ENCODE data around the gene PRKG2.

PRKG2 gene

DNA sequence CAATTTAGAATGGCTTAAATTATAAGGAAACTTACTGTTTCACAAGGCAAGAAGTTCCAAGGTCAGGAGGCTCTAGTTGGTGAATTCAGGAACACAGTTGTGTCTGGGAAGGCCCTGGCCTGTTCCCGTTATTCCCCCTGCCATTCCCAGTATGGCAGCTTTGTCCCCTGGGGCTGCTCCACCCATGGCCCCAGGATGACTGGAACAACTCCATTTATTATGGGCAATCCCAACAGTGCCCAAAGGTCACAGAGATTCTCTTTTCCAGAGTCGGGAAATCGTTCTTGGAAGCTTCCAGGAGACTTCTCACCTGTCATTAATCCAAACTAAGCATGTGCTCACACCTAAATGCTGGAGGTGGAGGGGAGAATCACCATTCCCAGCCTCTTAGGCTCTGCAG lies 2.8 kb upstream of the PRKG2 start:
- DNase-seq, result no peak

DNA sequence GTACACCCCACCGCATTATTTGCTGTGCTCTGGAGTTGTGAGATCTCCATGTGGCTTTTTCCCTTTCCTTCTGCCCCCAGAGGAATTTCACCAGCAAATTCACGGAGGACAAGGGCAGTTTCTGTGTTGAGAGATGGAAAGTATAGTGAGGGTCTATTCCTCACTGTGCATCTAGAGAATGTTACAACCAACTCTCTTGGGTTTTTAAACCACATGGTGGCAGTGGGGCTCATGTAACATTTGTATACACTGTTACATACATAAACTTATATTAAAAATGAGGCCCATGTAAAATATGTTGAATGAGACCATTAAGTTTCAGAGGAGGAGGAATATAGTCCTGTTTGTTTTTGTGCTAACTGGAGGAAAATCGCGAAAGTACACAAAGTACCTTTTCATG lies 909 bp upstream of the PRKG2 start:
- DNase-seq, result no peak

DNA sequence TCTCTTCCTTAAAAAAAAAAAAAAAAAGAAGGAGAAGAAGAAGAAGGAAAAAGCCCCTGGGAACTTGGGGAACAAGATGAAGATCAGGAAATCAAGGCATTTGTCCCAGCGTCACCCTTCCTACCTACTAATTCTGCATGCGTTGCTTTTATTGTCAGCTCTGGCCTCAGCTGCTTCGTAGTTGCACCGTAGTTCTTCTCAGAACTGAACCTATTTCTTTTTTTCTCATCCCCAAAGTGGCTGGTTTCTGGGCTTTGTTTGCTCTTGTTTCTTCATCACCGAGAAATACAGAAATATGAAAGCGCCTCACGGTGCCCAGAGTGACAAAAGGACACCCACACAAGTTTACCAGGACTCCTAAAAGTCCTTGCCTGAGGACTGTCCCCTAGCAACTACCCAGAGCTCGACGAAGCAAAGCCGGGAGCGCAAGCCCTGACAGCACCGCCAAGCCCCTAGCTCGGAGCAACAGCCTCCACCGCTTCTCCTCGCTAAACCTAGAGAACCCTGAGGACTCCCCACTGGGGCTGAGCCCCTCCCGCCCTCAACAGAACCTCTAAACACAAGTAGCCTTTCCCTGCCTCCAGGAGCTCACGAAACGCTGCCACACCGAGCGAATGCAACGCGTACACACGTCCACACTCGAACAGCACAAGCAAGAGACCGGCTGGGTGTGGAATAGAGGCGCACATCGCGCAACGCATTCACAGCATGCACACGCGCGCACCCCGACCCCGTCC lies 710 bp downstream of the PRKG2 start:
- DNase-seq, result no peak

DNA sequence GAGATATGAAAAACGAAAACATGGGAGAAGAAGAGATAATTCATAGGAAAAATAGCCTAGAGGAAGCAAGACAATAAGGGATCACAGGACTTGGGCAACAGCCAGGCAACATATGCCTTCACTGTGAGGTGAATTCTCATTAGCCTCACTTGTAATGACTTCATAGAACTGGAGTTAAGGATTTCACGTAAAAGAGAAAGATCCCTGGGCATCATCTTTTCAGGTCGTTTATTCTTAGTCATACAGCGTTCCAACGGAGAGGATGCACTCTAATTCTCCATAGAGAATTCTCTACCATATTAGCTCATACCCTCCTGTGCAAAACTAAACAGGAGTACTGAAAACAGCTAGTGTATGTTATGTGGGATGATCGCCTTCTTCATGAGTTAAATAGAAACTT lies 1.4 kb downstream of the PRKG2 start:
- DNase-seq, result no peak

DNA sequence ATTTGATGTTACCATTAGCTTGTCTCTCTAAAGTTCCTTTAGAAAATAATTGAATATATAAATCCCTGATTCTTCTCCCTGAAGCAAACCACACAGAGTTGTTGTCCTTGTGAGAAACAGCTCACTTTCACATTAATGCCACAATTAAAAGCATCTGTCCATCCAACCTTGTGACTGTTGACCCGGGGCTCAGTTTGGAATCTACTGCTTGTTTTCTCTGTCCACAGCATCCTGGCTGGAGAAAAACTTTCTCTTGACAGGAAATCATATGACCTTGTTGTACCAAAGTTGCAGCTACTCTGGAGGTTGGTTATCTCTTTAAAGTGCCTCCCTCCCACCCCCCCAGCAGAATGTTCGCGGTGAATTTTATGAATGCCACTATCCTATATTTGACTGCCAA lies 3.1 kb downstream of the PRKG2 start:
- DNase-seq, result no peak

DNA sequence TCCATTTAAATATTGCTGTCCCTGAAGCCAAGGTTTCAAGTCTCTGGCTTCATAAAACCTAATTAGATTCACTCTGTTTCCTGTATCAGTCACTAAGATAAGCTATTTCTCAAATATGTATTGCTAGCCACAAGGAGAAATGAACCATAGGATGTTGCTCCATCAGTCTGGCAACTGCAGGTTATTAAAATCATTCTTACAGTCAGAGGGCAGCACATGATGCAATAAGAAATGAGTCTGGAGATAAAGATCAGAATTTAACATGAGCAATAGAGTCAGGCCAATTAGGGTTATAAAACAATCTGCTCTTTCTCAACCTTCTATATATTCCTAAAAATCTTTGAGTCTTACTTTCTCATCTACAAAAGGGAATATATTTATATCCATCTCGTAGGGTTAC lies 7.2 kb downstream of the PRKG2 start:
- DNase-seq, result no peak

DNA sequence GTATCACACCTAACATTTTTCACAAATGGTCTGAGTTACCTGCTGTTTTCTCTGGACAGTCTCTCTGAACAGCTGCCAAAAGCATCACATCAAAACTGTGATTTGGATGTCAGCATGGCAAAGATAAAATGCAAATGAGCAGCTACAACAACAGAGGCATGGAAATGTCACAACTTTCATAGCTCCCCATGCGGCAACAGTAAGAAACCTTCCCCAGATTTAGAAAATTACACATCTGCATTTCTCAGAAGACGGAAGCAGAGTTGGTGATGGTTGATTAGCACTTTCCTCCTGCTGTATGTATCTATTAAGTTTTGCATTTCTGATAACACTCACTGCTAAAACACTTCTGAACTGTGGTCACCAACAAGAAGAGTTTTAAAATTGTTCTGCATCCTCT lies 9.7 kb downstream of the PRKG2 start:
- DNase-seq, result no peak

DNA sequence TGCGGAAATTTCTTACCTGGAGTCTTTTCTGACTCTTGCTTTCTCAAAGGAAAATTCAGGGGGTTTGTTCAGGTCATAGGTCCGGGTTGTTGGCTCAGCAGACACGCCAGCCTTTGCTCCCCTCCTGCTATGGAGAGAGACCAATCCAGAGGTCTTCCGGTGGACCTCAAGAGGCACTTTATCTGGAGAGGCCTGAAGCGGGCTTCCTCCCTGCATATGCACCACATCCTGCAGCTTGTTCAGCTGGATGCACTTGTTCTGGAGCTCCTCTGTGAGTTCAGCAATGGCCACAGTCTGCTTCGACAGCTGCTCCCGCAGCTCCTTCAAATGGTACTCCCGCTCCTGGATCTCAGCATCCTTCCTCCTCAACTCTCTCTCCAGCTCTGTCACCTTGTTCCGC lies 10.5 kb downstream of the PRKG2 start:
- DNase-seq, result no peak

DNA sequence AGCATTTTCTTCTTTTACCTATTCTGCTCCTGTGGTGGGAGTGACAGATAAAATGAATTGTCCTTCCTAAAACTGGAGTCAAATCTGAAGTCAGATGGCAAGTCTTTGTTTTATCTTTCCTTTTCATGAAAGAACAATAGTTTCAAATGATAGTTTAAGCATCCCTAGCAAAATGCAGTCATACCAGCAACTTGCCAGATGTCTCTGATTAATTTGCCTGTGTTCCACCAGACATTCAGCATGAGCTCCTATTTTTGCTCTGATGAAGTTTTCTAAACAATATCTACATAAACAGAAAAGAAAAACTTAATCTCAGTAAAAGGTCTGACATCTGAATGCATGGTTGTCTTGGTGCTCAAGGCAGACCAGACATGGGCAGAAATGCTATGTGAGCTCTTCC lies 15.2 kb downstream of the PRKG2 start:
- DNase-seq, result no peak

DNA sequence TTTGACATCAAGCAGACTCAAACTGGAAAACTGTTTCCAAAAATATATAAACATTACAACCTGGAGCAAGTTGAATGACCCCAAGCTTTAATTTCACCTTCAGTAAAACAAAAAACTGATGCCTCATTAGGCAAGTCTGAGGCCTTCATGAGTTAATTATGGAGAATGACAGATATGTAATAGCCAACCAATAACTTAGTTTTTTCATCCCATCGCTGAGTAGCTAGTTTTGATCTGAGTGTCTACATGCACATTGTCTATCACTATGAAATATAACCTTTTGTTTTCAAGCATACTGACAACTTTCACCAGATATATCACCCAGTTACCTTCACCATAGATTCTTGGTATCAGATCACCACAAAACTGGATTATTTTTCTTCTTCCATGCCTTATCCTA lies 16.4 kb downstream of the PRKG2 start:
- DNase-seq, result no peak

DNA sequence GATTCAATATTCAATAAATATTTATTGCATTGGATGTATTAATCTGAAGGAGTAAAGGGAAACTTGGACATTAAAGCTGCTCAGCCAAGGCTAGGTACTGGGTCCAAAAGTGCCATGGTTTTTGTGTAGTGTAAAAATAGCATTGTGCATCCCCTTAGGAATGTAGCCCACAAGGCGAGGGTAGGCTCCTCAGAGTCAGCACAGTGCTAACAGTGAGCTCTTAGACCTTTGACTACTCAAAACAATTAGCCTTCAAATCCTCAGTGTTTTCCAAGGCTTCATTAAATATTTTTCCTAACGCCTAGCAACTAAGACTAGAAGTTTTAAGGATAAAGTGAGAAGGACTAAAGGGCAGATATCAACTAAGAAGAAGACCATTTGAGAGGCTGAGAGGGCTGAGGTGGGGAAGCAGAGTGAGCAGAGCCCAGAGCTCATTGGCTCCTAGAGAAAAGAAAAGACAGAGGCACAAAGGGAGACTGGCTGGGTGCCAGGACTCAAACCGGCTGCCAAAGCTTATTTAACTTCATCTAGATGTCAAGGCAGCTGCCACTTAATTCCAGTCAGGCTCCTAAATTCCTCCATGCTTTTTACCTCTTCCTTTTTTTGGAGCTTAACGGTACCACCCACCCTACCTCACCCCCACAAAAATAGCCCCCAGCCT lies 17.0 kb downstream of the PRKG2 start:
- no peak for DNase-seq

DNA sequence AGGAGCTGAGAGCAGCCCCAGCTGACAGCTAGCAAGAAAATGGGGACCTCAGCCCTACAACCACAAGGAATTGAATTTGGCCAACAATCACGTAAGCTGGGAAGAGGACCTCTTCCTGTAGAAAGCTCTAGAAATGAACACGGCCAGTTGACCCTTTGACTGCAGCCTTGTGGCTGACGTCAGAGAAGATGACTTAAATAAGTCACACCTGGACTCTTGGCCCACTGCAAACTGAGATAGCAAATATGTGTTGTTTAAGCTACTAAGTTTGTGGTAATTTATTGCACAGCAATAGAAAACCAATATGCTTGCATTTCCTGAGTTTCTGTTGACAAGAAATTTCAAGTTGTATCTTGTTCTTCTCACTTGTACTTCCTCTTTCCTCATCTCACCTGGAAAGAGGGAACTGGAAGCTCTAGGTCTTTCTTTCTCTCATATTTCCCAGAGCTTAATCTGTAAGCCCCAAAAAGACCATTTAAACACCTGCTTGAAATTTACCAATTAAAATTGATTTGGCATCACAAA lies 18.8 kb downstream of the PRKG2 start:
- no peak for DNase-seq

DNA sequence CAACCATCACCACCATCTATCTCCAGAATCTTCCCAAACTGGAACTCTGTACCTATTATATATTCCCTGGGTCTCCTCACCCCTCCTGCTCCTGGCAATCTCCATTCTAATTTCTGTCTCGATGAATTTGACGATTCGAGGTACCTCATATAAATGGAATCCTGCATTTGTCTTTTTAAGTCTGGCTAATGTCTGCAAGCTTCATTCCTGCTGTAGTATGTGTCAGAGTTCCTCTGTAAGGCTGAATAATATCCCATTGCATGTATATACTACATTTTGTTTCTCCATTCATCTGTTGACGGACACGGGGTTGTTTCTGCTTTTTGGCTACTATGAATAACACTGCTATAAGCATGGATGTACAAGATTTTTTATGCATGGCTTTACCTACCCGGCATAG lies 19.5 kb downstream of the PRKG2 start:
- DNase-seq, result no peak

DNA sequence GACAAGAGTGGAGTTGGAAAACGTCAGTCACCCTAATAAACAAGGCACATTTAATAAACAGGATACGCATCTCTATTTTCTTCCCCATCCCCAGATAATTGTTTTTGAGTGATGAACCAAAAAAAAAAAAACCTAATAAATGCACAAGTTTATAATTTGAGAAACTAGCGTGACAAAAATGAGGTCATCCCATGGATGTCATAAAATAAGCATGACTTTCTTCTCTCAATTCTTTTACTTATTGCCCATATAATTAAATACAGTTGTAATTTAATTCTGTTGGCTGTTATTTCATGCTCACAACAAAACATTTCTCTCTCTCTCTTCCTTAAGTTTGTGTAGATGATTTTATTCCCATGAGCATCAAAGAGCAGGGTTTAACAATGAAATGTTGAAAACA lies 20.7 kb downstream of the PRKG2 start:
- DNase-seq, result no peak

DNA sequence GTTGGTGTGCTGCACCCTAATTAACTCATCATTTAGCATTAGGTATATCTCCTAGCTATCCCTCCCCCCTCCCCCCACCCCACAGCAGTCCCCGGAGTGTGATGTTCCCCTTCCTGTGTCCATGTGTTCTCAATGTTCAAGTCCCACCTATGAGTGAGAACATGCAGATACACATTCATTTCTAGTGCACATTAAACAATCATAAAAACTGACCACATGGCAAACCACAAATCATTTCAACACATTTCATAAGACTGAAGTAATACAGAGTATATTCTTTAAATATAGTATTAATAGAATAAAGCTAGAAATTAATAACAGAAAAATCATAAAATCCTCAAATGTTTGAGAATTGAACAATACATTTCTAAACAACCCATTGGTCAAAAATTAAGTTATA lies 34.1 kb downstream of the PRKG2 start:
- no peak for DNase-seq

DNA sequence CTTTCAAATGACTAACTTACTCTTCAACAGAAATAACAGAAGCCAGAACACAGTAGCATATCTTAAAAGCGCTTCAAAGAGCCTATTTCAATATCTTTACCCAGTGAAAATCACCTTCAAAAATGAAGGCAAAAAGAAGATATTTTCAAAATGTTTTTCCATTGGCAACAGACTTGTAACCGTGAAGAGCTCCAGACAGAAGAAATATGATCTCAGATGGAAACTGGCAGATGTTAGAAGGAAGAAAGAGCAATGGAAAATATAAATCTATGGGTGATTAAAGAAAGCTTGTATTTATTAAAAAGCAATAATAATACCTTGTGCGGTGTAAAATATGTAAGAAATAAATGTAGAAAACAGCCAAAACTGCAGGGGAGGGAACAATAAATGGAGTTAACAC lies 35.7 kb downstream of the PRKG2 start:
- DNase-seq, result no peak

DNA sequence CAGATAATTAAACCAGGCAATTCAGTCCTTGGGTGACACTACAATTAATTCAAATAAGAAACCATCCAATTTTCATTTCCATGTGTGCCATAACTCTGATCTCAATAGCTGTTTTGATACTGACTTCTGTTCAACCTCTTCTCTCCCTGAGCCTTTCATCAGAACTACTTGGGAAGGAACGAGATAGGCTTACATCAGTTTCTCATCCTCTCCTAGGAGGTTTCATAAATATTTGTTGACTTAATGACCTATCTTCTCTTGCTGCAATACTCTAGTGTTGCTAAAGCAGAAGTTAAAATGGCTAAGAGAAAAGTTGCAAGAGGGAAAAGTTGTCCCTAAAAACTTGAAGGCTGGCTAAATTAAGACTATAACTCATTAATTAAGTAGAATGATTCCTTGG lies 41.8 kb downstream of the PRKG2 start:
- DNase-seq, result no peak

DNA sequence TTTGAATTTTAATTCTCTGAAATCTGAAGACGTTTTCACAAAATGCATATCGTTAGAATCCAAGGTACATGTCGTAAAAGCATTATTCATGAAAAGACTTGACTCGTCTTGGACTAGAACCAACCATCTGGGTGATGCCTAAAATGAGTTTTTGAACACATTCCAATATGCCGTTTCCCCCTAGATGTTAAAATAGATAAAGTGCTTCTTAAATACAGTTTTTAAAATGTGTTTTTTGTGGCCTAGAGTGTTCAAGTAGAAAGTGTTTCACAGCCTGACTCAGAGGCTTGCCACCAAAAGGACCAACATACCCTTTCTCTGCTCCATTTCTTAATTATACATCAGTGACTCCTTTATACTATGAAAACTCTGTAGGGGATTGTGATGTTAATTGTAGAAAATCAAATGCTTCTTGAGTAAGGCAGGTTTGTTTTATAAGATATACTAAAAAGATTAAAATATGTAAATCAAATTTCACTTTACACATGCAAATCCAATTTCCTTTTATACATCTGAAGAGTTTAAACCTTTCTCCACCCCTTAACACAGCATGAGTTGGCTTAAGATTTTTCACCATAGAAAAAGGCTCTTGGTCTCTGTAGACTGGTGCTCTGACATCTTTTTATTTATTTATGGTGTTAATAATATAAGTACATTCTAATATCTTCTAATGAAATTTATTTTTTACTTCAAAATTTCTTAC lies 48.4 kb downstream of the PRKG2 start:
- DNase-seq, result no peak

DNA sequence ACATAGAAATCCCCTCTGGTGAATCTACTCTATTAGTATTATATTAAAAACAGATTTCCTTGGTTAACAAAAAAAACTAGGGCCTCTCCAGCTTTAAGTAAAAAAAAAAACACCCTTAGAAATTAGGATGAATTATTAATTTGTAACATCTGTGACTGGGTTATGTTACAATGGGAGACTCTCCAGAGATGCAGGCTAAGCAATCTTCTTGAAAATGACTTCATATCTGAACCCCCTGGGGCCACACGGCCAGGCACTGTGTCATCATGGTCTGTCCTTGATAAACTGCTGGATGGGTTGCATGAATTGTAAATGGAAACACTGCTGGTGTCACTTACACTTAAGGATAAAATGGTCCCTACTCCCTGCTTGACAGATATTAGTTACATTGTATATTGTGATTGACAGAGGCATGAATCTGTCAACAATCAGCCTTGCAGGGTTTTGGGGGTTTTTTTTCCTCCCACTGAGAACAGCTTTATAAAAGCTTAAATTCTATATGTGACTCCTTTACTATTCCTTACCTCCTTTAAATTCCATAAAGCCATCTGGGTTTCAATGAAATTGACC lies 49.1 kb downstream of the PRKG2 start:
- DNase-seq, result no peak

DNA sequence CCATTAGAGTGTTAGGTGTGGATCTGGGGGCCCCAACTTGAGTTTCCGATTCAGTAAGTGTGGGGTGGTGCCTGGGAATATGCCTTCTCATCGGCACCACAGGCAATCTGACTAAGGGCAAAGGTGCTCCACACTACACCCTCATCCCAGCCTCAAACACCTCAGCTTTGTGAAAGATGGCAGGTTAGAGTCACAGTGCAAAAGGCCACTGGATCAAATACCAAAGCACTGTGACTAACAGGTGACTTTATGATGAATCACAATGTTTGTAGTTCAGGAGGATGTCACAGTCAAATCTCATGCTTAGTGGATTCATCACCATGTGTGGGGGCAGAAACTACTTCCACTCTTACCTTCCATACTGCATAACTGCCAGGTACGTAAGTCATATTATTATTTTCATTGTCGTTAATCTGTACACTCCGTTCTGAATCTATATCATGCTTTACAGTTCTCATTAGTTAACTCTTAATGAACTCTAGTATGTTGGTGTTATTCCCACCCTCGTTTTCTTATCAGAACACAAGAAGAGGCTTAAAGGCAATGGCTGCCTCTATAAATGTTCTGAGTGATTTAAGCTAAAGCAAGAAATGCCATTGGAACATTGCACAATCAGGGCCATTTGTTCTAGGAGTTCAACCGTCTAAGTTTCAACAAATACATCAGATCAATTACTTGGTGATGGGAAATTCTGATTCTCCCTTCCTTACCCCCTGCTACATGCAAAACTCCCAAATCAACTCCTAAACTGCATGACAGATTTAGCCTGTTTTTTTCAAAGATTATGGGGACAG lies 50.2 kb downstream of the PRKG2 start:
- no peak for DNase-seq

DNA sequence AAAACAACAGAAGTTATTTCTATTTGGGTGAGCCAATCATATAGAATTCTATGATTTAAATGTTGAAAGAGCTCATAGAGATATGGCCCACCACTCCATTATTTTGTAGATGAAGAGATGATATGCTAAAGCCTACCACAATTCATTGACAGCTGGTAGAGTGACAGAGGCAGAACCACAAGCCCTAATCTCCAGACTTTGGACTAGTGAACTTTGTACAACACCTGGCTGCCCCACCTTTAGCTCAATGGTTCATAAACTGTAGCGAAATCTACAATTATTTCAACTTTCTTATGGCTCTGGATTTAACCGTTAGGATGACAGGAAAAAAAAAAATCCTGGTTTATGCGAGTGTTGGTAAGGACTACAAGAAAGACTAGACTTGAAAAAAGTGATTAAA lies 50.9 kb downstream of the PRKG2 start:
- DNase-seq, result no peak

DNA sequence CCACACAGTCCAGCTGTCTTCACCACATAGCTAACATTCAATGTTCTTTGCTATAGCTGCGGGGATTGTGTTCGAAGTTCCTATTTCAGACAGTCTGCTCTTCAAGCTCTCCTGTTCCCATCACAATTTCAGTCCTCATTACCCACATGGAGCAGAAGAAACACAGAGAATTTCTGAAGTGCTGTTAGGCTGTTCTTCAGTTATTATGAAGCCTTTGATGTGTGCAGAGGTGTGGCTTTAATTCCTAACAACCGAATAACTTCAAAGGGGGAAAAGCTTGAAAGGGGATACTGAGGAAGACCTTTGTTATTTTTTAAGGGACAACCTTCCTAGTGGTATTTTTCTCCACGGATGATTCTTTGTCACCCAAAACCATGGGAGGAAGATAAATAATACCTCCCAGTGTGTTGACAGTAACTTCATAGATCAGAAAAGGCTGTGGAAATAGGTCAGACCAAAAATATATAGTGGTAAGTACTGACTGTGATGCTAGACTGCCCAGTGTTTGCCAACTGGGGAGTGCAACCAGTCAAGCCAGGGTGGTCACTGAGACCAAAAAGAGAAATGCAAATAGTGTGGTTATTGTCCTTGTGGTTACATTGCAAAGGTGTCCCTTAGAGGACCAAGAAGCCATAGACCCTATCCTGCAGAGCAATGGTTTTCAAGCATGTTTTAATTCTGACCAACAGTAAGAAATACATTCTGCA lies 52.1 kb downstream of the PRKG2 start:
- DNase-seq, result no peak

Measured in CD4-positive, alpha-beta T cell treated with Interleukin-21 for 1 hour (primary cell).